CMK (cell line): ENCODE measurements around the gene LRRC4B.

Experiments
- DNase-seq: peaks from one replicate; pipeline ENCODE4 v3.0.0-alpha.2; 2010; ENCODE audit warnings: low read depth

The LRRC4B gene

DNA sequence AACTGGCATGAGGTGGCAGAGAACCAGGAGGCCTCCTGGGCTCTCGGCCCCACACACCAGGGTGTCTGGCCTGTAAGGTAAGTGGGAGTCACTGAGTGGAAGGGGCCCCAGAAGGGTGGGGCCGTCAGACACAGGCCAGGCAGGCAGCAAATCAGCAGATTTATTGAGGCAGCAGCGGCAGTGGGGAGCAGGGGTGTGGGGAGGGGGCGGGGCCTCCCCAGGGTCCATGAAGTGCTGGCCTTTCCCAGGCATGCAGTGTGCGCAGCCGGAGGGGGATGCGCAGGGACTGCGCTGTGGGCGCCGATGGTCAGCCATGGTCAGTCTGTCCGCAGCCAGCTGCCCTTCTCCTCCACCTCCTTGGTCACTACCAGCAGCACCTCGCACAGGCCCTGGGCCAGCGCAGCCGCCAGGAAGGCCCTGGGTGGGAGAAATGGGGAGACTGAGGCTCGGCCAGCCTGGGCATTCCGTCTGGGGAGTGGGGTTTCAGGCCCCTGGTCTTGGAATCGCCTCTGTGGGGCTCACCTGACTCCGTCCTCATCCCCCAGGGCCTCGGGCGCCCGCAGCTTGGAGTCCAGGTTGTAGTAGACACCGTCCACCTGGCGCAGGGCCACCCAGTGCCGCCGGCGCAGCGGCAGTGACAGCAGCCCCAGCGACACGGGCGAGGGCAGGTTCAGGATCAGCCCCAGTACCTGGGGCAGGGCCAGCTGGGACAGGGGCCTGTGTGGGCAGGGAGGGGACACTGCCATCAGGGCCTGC is 62.2 kb downstream of the LRRC4B start:
- DNase-seq = no peak

DNA sequence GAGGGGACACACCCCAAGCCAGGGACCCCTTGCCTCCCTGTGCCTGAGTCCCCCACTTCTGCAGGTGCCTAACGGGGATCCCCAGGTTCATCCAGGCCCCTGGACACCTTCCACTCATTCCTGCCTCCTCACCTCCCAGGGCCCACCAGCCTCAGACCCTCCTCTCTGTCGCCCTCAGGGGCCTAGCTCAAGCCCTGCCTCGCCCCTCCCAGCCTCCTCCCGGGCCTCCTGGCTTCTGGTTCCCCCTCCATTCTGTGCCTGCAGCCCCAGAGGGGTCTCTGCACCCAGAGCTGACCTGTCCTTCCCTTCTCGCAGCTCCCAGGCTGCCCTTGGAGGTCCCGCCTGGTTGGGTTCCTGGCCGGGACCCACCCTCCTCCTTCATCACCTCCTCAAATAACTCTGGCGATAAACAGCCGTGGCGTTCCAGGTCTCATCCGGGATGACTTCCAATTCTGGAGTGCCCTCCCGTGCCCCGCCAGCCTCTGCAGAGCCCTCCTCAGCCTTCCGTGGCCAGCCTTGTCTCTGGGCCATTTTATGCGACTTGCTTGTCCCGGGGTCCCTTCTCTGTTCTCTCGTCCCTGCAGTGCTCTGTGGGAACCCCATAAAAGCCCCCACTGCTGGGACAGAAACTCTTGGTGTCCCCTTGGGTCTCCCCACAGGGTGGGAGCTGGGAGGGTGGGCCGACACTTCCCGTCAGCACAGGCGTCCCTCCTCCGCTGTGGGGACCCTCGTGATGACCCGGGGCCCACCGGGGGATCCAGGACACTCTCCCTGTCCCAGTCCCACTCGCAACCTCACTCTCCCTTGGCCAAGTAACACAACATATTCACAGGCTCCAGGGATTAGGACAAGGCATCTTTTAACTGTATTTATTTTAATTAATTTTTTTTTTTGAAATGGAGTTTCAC is 66.4 kb downstream of the LRRC4B start:
- DNase-seq = no peak

GRCh38 chr19:50501186-50501567 is 67.1 kb downstream of the LRRC4B start:
- no peak for DNase-seq

- no peak for DNase-seq
These were observed 67.5 kb downstream of the LRRC4B start for GRCh38 chr19:50500753-50501151.

DNA sequence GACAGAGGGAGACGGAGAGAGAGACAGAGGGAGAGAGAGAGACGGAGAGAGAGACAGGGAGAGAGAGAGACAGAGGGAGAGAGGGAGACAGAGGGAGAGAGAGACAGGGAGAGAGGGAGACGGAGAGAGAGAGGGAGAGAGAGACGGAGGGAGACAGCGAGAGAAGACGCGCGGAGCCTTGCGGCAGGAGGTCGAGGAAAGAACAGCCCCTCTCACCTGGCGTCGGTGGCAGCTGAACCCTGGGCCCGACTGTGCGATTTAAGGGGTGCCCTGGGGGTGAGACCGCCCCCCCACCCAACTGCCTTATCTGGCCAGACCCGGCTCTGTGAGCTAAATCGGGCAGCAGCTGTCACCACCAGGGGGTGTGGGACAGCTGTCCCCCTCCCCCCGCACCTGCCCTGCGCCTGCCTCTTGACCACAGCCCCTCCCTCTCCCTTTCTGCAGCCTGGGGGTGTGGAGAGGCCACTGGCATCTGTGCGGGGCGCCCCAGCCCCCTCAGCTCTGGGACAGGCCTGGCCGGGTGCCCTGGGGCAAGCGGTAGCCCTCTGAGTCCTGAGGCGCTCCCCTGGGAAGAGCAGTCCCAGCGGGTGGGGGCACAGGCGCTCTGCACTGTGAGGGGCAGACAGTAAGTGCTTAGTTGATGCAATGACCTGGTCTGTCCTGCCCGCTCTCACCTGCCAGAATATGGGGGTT is 68.0 kb downstream of the LRRC4B start:
- no peak for DNase-seq

GRCh38 chr19:50498219-50499056 is 69.8 kb downstream of the LRRC4B start:
- DNase-seq = no peak

DNA sequence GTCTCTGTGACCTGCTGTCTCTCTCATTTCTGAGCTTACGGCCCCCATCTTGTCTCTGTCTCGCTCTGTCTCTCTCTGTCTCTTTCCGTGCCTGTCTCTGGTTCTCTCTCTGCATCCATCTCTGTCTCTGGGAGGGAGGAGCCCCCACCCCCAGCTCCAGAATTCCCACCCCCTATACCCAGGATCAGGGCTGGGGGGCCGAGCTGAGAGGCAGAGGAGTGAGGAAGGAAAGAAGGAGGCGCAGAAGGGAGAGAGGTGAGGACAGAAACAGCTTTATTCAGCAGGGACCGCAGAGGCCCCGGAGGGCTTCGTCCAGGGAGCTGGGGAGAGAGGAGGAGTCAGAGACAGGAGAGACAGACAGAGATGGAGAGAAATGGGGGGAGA is 71.2 kb downstream of the LRRC4B start:
- DNase-seq = no peak

GRCh38 chr19:50496189-50497021 is 71.8 kb downstream of the LRRC4B start:
- DNase-seq = no peak

DNA sequence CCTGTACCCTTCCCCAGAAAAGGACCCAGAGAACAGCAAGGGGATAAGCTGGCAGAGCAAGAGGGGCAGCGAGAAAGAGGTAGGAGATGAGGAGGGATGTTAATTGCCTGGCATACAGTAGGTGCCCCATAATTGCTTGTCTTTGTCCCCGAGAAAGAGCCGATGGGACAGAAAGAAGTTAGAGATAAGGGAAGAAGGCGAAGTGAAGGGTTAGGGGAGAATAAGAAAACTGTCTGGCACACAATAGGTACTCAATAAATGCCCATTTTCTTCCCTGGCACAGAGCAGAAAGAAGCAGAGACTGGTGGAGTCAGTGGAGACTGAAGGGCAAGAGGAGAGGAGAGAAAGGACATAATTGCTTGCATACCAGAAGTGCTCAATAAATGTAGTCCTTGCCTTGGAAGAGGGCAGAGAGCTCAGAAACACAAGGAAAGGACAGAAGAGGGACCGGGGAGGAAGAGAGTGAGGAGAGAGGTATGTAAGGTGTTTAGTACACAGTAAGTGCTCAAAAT is 73.2 kb downstream of the LRRC4B start:
- no peak for DNase-seq

- DNase-seq = no peak
These were observed 73.8 kb downstream of the LRRC4B start for GRCh38 chr19:50494186-50495019.

- DNase-seq = no peak
These were observed 75.1 kb downstream of the LRRC4B start for GRCh38 chr19:50493171-50493570.

DNA sequence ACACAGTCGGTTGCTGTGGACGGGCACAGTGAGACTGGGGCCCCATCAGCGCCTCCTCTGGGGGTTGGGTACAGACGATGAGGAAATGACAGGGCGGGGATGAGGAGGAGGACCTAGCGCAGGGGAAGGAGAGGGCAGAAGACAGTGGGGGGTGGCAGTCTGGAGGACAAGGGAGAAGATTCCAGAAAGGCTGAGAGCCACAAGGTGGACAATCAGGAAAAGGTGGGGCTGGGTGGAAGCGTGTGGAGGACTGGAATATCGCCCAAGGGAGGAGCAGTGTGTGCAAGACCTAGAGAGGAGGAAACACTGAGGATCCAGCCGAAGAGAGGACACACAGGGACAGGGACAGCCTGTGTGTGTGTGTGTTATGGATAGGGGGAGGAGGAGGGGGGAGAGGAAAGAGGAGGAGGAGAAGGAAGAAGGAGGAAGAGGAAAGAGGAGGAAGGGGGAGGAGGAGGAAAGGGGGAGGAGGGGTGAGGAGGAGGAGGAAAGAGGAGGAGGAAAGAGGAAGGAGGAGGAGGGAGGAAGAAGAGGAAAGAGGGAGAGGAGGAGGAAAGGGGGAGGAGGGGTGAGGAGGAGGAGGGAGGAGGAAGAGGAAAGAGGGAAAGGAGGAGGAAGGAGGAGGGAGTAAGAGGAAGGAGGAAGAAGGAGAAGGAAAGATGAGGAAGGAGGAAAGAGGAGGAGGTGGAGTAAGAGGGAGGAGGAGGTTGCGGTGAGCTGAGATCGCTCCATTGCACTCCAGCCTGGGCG is 75.8 kb downstream of the LRRC4B start:
- DNase-seq = no peak

- DNase-seq = no peak
These were observed 77.2 kb downstream of the LRRC4B start for GRCh38 chr19:50490991-50491472.

- no peak for DNase-seq
These were observed 77.8 kb downstream of the LRRC4B start for GRCh38 chr19:50490411-50490811.

- DNase-seq = no peak
These were observed 78.7 kb downstream of the LRRC4B start for GRCh38 chr19:50489461-50490011.

DNA sequence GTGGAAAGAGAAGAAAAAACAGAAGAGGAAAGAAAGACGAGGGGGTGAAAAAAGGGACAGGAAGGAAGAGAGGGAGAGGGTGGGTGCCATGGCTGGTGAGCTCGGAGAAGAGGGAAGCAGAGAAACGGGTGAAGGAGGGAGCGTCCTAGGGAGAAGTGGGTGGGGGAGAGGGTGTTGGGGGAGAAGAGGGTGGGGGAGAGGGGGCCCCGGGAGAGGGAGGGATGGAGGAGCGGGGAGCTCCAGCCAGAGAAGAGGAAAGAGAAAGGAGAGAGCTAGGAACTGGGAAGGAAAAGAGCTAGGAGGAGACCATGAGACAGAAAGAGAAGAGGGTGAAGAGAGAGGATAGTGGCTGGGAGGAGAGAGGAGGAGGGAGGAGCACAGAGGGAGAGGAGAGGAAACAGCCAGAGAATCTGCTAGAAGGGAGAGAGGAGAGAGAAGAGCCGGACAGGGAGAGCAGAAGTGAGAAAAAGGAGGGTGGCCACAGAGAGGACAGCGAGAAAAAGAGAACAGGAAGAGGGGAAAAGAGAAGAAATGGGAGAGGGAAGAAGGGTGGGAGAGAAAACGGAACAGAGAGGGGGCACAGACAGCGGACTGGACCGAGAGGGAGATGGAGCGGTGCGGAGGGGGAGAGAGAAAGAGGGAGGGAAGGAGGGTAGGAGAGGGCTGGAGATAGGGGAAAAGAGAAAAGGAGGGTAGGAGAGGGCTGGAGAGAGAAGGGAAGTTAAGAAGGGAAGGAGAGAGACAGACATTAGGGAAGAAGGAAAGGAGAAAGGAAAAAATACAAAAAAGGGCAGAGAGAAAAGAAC is 79.6 kb downstream of the LRRC4B start:
- DNase-seq = no peak

DNA sequence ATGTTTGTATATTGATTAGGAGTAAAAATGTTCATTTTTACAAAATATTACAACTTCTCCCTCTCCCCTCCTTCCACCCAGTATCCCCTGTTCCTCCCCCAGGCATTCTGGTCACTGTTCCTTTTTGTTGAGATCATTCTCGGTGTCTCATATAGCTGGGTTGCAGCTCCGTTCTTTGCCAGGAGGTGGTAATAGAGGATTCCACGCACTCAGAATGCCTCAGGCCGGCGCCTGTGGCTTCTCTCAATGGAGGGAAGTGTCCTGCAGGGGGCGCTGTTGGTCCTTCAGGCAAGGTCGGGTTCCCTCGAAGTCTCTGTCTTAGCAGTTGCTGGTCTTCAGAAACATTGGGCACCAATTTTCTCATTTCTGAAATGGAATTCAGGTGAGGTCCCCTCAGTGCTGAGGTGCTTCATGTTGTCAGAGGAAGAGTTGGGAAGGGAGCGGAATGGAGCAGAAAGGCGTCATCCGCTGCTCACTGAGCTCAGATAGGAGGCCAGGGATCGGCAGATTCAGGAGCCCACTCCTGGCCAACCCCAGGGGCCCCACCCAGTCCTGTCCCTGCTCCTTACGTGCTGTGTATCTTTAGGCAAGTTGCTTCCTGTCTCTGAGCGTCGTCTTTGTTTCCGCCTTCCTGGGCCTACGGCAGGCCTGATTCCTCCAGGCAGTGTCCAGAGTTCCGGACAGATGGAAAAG is 81.3 kb downstream of the LRRC4B start:
- peak; percentile 69 for DNase-seq
